DND-41 (cell line): ENCODE results near the gene ACTN1.

Experiments
- CTCF ChIP-seq: IDR thresholded peaks from 2 replicates; pipeline ENCODE4 v1.5.1; 2012; ENCODE audit warnings: borderline replicate concordance, low read length, moderate library complexity, mild to moderate bottlenecking; ENCODE audit not compliant: poor library complexity, severe bottlenecking; ENCODE audit errors: extremely low read depth
- EZH2 ChIP-seq: IDR thresholded peaks from 3 replicates; pipeline ENCODE4 v1.6.1; 2012; ENCODE audit warnings: borderline replicate concordance, low read depth, mild to moderate bottlenecking, moderate library complexity, low read length, inconsistent platforms; ENCODE audit not compliant: severe bottlenecking

DNA sequence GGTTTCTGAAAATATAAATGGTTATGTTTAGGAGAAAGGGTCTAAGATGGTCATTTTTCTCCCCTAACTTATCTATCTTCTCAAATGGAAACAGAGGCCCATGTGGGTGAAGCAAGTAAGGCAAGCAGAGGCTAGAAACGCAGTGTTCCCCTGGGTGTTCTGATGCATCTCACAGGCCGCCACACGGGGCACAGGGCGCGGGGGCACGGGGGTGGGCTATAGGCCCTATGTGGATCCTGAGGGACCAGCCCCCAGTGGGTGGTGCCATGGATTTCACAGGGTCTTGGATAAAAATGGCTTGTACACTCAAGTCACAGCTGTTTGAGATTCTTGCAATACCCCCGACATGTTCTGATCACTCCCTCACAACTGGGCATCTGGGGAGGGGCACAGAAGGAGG, 17.7 kb downstream of the ACTN1 start:
- no peak for TF ChIP-seq CTCF
- TF ChIP-seq EZH2 = no peak
